GM21576 (cell line): ENCODE data around the gene EPHA3.

ENCODE experiments used
- ATAC-seq: cut with Tn5 transposase; IDR thresholded peaks from one replicate; pipeline ENCODE4 v1.9.1; 2021; ENCODE audit warnings: mild to moderate bottlenecking, moderate library complexity; ENCODE audit not compliant: unreplicated experiment

EPHA3 gene

GRCh38 chr3:89107461-89108290, at the start of gene EPHA3:
TSS of gene EPHA3 (plus strand) at chr3:89107621. CDS start at chr3:89107749, 128 bp downstream.
- ATAC-seq = peak; percentile 98

GRCh38 chr3:89058371-89058770, 49.0 kb upstream of the EPHA3 start:
- ATAC-seq = no peak

GRCh38 chr3:89059211-89059925, 48.1 kb upstream of the EPHA3 start:
- ATAC-seq = no peak

- ATAC-seq = no peak
Measured at GRCh38 chr3:89061259-89061658, 46.2 kb upstream of the EPHA3 start.

- ATAC-seq = no peak
Measured at GRCh38 chr3:89067736-89068135, 39.7 kb upstream of the EPHA3 start.

- no peak for ATAC-seq
Measured at GRCh38 chr3:89072642-89073041, 34.8 kb upstream of the EPHA3 start.

GRCh38 chr3:89079944-89080343, 27.5 kb upstream of the EPHA3 start:
- ATAC-seq = no peak

GRCh38 chr3:89087851-89088250, 19.6 kb upstream of the EPHA3 start:
- no peak for ATAC-seq

GRCh38 chr3:89098173-89098572, 9.2 kb upstream of the EPHA3 start:
- no peak for ATAC-seq

GRCh38 chr3:89098964-89099585, 8.3 kb upstream of the EPHA3 start:
- peak; percentile 98 for ATAC-seq

GRCh38 chr3:89101251-89101650, 6.2 kb upstream of the EPHA3 start:
- no peak for ATAC-seq

GRCh38 chr3:89101921-89102320, 5.5 kb upstream of the EPHA3 start:
- ATAC-seq = no peak

GRCh38 chr3:89104499-89104898, 2.9 kb upstream of the EPHA3 start:
- ATAC-seq = no peak

- ATAC-seq = no peak
Measured at GRCh38 chr3:89105503-89105902, 1.9 kb upstream of the EPHA3 start.

GRCh38 chr3:89108291-89108550, 800 bp downstream of the EPHA3 start:
- no peak for ATAC-seq

- ATAC-seq = no peak
Measured at GRCh38 chr3:89113344-89113743, 5.9 kb downstream of the EPHA3 start.

- peak; percentile 94 for ATAC-seq
Measured at GRCh38 chr3:89113893-89114840, 6.7 kb downstream of the EPHA3 start.

- ATAC-seq = no peak
Measured at GRCh38 chr3:89114841-89115223, 7.4 kb downstream of the EPHA3 start.

GRCh38 chr3:89116476-89116875, 9.1 kb downstream of the EPHA3 start:
- ATAC-seq = no peak

GRCh38 chr3:89138048-89138447, 30.6 kb downstream of the EPHA3 start:
- no peak for ATAC-seq

GRCh38 chr3:89139870-89140269, 32.4 kb downstream of the EPHA3 start:
- ATAC-seq = no peak
